Measurements from ENCODE around the gene UBE2D1. TPM values are rescaled to one million over a fixed set of nuclear protein-coding genes. Genes with fewer than 3 reads are reported as not detected.

UBE2D1 gene
- total and polyA plus RNA-seq, 9 of the 15 experiments (the other 6 are each of a cell fraction or from before 2014, with no cell fraction given) = 4.1 to 24.4 (median 12.3) TPM

Other genes starting within 250 kb of the UBE2D1 start
- 2.5 and 2.6 TPM in 2 replicates for gene IPMK, start 67.1 kb upstream of the UBE2D1 start, total RNA-seq (2014; rRNA removed)
- 4.2 and 4.9 TPM in 2 replicates for gene IPMK, start 67.1 kb upstream of the UBE2D1 start, total RNA-seq (2014; rRNA removed; fragmentation: Illumina TruSeq; extraction: Trizol)
- 4.4 and 4.8 TPM in 2 replicates for gene IPMK, start 67.1 kb upstream of the UBE2D1 start, total RNA-seq (2015; rRNA removed; fragmentation: Illumina TruSeq; extraction: Trizol)
- 3.5 and 3.6 TPM in 2 replicates for gene IPMK, start 67.1 kb upstream of the UBE2D1 start, total RNA-seq (2021)
- 1.7 and 2.7 TPM in 2 replicates for gene IPMK, start 67.1 kb upstream of the UBE2D1 start, polyA plus RNA-seq (2011; rRNA removed)
- 2.6 and 2.8 TPM in 2 replicates for gene IPMK, start 67.1 kb upstream of the UBE2D1 start, polyA plus RNA-seq (2014; fragmentation: Illumina TruSeq; extraction: Trizol)
- 1 to 10 TPM in 1 of 2 experiments, under 1 TPM in 1; 0.98 to 1.6 TPM for gene IPMK, start 67.1 kb upstream of the UBE2D1 start, polyA plus RNA-seq (2014; fragmentation: Nextera tagmentation; extraction: Ambion mirVana)
- 1.4 and 1.6 TPM in 2 replicates for gene IPMK, start 67.1 kb upstream of the UBE2D1 start, polyA plus RNA-seq (2014; rRNA removed)
- gene CISD1, start 65.8 kb upstream of the UBE2D1 start, total RNA-seq (2014; rRNA removed) = 35.8 and 42.3 TPM in 2 replicates
- 118 and 129 TPM in 2 replicates for gene CISD1, start 65.8 kb upstream of the UBE2D1 start, total RNA-seq (2014; rRNA removed; fragmentation: Illumina TruSeq; extraction: Trizol)
- gene CISD1, start 65.8 kb upstream of the UBE2D1 start, total RNA-seq (2015; rRNA removed; fragmentation: Illumina TruSeq; extraction: Trizol) = 115 and 129 TPM in 2 replicates
- 82.7 and 97.1 TPM in 2 replicates for gene CISD1, start 65.8 kb upstream of the UBE2D1 start, total RNA-seq (2021)
- 108 and 156 TPM in 2 replicates for gene CISD1, start 65.8 kb upstream of the UBE2D1 start, polyA plus RNA-seq (2011; rRNA removed)
- 102 and 115 TPM in 2 replicates for gene CISD1, start 65.8 kb upstream of the UBE2D1 start, polyA plus RNA-seq (2014; fragmentation: Illumina TruSeq; extraction: Trizol)
- gene CISD1, start 65.8 kb upstream of the UBE2D1 start, polyA plus RNA-seq (2014; fragmentation: Nextera tagmentation; extraction: Ambion mirVana) = 100 to 1,000 TPM; 308 to 342 TPM
- gene CISD1, start 65.8 kb upstream of the UBE2D1 start, polyA plus RNA-seq (2014; rRNA removed) = 68.1 and 71.0 TPM in 2 replicates
- gene TFAM, start 50.4 kb downstream of the UBE2D1 start, total RNA-seq (2014; rRNA removed) = 130 and 174 TPM in 2 replicates
- gene TFAM, start 50.4 kb downstream of the UBE2D1 start, total RNA-seq (2014; rRNA removed; fragmentation: Illumina TruSeq; extraction: Trizol) = 170 and 211 TPM in 2 replicates
- 153 and 155 TPM in 2 replicates for gene TFAM, start 50.4 kb downstream of the UBE2D1 start, total RNA-seq (2015; rRNA removed; fragmentation: Illumina TruSeq; extraction: Trizol)
- 161 and 163 TPM in 2 replicates for gene TFAM, start 50.4 kb downstream of the UBE2D1 start, total RNA-seq (2021)
- 53.7 and 74.3 TPM in 2 replicates for gene TFAM, start 50.4 kb downstream of the UBE2D1 start, polyA plus RNA-seq (2011; rRNA removed)
- 139 and 142 TPM in 2 replicates for gene TFAM, start 50.4 kb downstream of the UBE2D1 start, polyA plus RNA-seq (2014; fragmentation: Illumina TruSeq; extraction: Trizol)
- 100 to 1,000 TPM; 175 to 227 TPM for gene TFAM, start 50.4 kb downstream of the UBE2D1 start, polyA plus RNA-seq (2014; fragmentation: Nextera tagmentation; extraction: Ambion mirVana)
- gene TFAM, start 50.4 kb downstream of the UBE2D1 start, polyA plus RNA-seq (2014; rRNA removed) = 100 and 105 TPM in 2 replicates
- not detected in 2 replicates for gene BICC1, start 177.9 kb downstream of the UBE2D1 start, total RNA-seq (2014; rRNA removed)
- not detected in 2 replicates for gene BICC1, start 177.9 kb downstream of the UBE2D1 start, total RNA-seq (2014; rRNA removed; fragmentation: Illumina TruSeq; extraction: Trizol)
- gene BICC1, start 177.9 kb downstream of the UBE2D1 start, total RNA-seq (2015; rRNA removed; fragmentation: Illumina TruSeq; extraction: Trizol) = not detected in 2 replicates
- gene BICC1, start 177.9 kb downstream of the UBE2D1 start, total RNA-seq (2021) = not detected in 2 replicates
- not detected in 2 replicates for gene BICC1, start 177.9 kb downstream of the UBE2D1 start, polyA plus RNA-seq (2011; rRNA removed)
- gene BICC1, start 177.9 kb downstream of the UBE2D1 start, polyA plus RNA-seq (2014; fragmentation: Illumina TruSeq; extraction: Trizol) = not detected in 2 replicates
- not detected for gene BICC1, start 177.9 kb downstream of the UBE2D1 start, polyA plus RNA-seq (2014; fragmentation: Nextera tagmentation; extraction: Ambion mirVana)
- gene BICC1, start 177.9 kb downstream of the UBE2D1 start, polyA plus RNA-seq (2014; rRNA removed) = not detected in 2 replicates

Data from K562 (cell line).